Uterus (tissue), 2 donors: ENCODE data around the gene IQGAP2.

Source experiments
- POLR2A ChIP-seq, 2 donors: fragments of 450-650 bp; IDR thresholded peaks; one replicate each; pipeline ENCODE4 v1.6.1; 2016; ENCODE audit warnings: antibody characterized with exemption in 2 of 2, mild to moderate bottlenecking in 1 of 2, moderate library complexity in 1 of 2
- TF ChIP-seq, protein P1 (sequence below), 4 experiments: fragments of 200-600 bp in 2 of 4; fragments of 450-650 bp in 2 of 4; sonication (generic) in 2 of 4; IDR thresholded peaks; one replicate each; pipeline ENCODE4 v1.5.1; 2016 to 2019; ENCODE audit warnings: antibody characterized with exemption in 4 of 4, mild to moderate bottlenecking in 2 of 4, moderate library complexity in 1 of 4

- no peak for TF ChIP-seq POLR2A (IDR thresholded peaks at IDR 0.05)
- TF ChIP-seq, protein P1, sequence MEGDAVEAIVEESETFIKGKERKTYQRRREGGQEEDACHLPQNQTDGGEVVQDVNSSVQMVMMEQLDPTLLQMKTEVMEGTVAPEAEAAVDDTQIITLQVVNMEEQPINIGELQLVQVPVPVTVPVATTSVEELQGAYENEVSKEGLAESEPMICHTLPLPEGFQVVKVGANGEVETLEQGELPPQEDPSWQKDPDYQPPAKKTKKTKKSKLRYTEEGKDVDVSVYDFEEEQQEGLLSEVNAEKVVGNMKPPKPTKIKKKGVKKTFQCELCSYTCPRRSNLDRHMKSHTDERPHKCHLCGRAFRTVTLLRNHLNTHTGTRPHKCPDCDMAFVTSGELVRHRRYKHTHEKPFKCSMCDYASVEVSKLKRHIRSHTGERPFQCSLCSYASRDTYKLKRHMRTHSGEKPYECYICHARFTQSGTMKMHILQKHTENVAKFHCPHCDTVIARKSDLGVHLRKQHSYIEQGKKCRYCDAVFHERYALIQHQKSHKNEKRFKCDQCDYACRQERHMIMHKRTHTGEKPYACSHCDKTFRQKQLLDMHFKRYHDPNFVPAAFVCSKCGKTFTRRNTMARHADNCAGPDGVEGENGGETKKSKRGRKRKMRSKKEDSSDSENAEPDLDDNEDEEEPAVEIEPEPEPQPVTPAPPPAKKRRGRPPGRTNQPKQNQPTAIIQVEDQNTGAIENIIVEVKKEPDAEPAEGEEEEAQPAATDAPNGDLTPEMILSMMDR (IDR thresholded peaks at IDR 0.05): no peak
These were observed 285.1 kb downstream of the IQGAP2 start for GRCh38 chr5:76688212-76688611.
